ACHN (cell line): ENCODE measurements around the gene SLC26A8.

Source experiments
- DNase-seq: peaks from one replicate; pipeline ENCODE4 v3.0.0-alpha.2; 2015
- in situ Hi-C: cut with HindIII; loops from 2 replicates; pipeline ENCODE4 v1.10.0; 2017; ENCODE audit warnings: low sequenced_read_pairs, low pct_ligation_motif_present, low pct_unique_long_range_greater_than_20kb

The SLC26A8 gene

DNA sequence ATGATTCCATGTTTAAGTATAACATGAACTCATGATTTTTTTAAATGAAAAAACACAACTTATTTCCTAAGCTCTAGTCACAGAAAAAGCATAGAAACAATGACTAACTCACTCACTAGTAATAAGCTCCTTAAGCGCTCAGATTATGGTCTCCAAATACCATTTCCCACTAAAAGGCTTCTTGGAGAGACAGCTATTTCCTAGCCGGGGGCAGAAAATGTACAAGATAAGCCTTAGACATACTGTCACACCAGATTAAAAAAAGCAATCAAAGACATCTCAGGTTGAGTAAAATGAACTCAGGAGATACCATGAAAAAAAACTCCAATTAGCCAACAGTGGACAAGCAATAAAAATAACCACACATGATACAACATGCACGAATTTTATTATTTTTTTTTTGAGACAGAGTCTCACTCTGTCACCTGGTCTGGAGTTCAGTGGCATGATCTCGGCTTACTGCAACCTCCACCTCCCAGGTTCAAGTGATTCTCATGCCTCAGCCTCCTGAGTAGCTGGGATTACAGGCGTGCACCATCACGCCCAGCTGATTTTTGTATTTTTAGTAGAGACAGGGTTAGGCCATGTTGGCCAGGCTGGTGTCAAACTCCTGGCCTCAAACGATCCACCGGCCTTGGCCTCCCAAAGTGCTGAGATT lies 118.5 kb downstream of the SLC26A8 start:
- no peak for DNase-seq
- in situ Hi-C loops: no loop called here

- in situ Hi-C loops: no loop called here
- DNase-seq: no peak
These were observed 119.2 kb downstream of the SLC26A8 start for GRCh38 chr6:35905141-35905785.

DNA sequence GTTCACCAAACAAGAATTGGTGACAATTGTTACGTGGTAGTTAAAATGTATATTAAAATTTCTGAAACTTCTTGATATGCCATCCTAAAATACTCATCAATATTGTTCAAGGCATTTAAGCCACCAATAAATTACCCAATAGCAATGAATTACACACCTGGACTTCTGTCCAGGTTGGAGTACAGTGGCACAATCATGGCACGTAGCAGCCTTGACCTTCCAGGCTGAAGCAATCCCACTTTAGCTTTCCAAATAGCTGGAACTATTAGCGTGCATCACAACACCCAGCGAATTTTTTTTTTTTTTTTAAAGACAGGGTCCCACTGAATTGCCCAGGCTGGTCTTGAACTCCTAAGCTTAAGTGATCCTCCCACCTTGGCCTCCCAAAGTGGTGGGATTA lies 120.8 kb downstream of the SLC26A8 start:
- in situ Hi-C loops: no loop called here

GRCh38 chr6:35900448-35900847 lies 124.0 kb downstream of the SLC26A8 start:
- in situ Hi-C loops: no loop called here
- no peak for DNase-seq

More for the DNA sequence above, 120.8 kb downstream of the SLC26A8 start:
- DNase-seq: no peak

DNA sequence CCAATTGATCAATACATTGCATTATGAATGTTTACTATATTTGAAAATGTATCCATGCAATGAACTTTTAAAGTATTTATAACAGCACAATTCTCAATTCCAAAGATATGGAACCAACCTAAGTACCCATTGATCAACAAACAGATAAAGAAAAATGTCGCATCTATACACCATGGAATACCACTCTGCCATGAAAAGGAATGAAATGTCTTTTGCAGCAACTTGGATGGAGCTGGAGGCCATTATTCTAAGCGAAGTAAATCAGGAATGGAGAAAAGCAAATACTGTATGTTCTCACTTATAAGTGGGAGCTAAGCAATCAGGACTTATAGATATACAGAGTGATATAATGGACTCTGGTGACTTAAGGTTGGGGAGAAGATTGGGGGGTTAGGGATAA lies 126.4 kb downstream of the SLC26A8 start:
- DNase-seq: no peak
- in situ Hi-C loops: no loop called here

DNA sequence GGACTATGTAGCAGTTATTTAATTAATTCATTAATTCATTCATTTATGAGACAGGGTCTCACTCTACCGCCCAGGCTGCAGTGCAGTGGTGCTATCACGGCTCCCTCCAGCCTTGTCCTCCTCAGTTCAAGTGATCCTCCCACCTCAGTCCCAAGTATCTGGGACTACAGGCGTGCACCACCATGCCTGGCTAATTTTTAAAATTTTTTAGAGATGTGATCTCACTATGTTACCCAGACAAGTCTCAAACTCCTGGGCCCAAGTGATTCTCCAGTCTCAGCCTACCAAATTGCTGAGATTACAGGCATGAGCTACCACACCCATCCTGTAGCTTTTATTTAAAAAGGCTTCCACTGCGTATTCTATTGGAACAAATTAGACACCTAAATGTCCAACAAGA lies 127.0 kb downstream of the SLC26A8 start:
- in situ Hi-C loops: no loop called here
- DNase-seq: no peak

- in situ Hi-C loops: no loop called here
- DNase-seq: no peak
These were observed 127.4 kb downstream of the SLC26A8 start for GRCh38 chr6:35897036-35897435.

DNA sequence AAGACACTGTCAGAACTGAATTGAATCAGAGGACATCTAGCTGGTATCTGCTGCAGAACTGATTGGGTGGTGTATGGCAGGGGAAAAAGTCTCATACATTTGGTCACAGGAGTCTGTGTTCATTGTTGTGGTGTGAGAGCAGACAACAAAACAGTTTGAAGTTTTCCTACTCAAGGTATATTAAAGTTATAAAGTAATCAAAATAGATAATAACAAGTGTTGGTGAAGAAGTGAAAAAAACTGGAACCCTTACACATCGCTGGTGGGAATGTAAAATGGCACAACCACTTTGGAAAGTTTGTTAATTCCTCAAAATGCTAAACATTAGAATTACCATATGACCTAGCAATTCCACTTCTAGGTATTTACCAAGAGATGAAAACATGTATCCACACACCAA lies 128.2 kb downstream of the SLC26A8 start:
- DNase-seq: no peak
- in situ Hi-C loops: no loop called here

GRCh38 chr6:35895560-35895959 lies 128.9 kb downstream of the SLC26A8 start:
- DNase-seq: no peak
- in situ Hi-C loops: no loop called here

GRCh38 chr6:35894776-35895175 lies 129.7 kb downstream of the SLC26A8 start:
- DNase-seq: no peak
- in situ Hi-C loops: no loop called here
